KMS-11 (cell line): ENCODE data around the gene VSIG8.

Source experiments
- H2AFZ ChIP-seq: fragments of 200-600 bp; sonication (generic); 2 replicates; pipeline ENCODE4 v1.6.1; 2016; ENCODE audit warnings: antibody characterized with exemption, mixed run types, low read depth
- H3K27ac ChIP-seq: fragments of 200-600 bp; sonication (generic); 2 replicates; pipeline ENCODE4 v1.6.1; 2016; ENCODE audit warnings: mild to moderate bottlenecking, mixed run types
- H3K27me3 ChIP-seq: fragments of 200-600 bp; sonication (generic); 2 replicates; pipeline ENCODE4 v1.6.1; 2017; ENCODE audit warnings: mild to moderate bottlenecking, low read depth, mixed run types, moderate library complexity; ENCODE audit not compliant: insufficient read depth
- H3K36me3 ChIP-seq: fragments of 200-600 bp; sonication (generic); 2 replicates; pipeline ENCODE4 v1.6.1; 2017; ENCODE audit warnings: mild to moderate bottlenecking, mixed run types; ENCODE audit not compliant: insufficient read depth
- H3K4me1 ChIP-seq: fragments of 200-600 bp; sonication (generic); 2 replicates; pipeline ENCODE4 v1.6.1; 2016; ENCODE audit warnings: mild to moderate bottlenecking, low read depth, mixed run types; ENCODE audit not compliant: poor library complexity, severe bottlenecking
- H3K4me2 ChIP-seq: fragments of 200-600 bp; sonication (generic); 2 replicates; pipeline ENCODE4 v1.7.0; 2016; ENCODE audit warnings: mild to moderate bottlenecking, mixed run types
- H3K4me3 ChIP-seq: fragments of 200-600 bp; sonication (generic); IDR thresholded peaks from 2 replicates; pipeline ENCODE4 v1.6.1; 2017; ENCODE audit warnings: low read depth, low read length, mixed read lengths; ENCODE audit not compliant: insufficient read depth
- H3K79me2 ChIP-seq: fragments of 200-600 bp; sonication (generic); 2 replicates; pipeline ENCODE4 v1.6.1; 2016; ENCODE audit warnings: low read depth, mixed run types; ENCODE audit not compliant: insufficient read depth
- H3K9ac ChIP-seq: fragments of 200-600 bp; sonication (generic); 2 replicates; pipeline ENCODE4 v1.6.1; 2016; ENCODE audit warnings: mild to moderate bottlenecking, mixed run types
- H4K20me1 ChIP-seq: fragments of 200-600 bp; sonication (generic); 2 replicates; pipeline ENCODE4 v1.6.1; 2016; ENCODE audit warnings: mild to moderate bottlenecking, mixed run types; ENCODE audit not compliant: insufficient read depth
- CTCF ChIP-seq: fragments of 200-600 bp; sonication (generic); conservative IDR thresholded peaks from 2 replicates; pipeline ENCODE4 v1.6.1; 2017; ENCODE audit warnings: low read depth, mild to moderate bottlenecking, antibody characterized with exemption, low read length, moderate library complexity, mixed read lengths

The VSIG8 gene

GRCh38 chr1:159829273-159829634, 33.2 kb downstream of the VSIG8 start:
- no peak overlapping the region for H3K9ac ChIP-seq
- no peak overlapping the region for H3K4me3 ChIP-seq
- H3K4me2 ChIP-seq = no peak overlapping the region
- TF ChIP-seq CTCF = no peak
- no peak overlapping the region for H3K27ac ChIP-seq
- peaks cover 4% of the 10 kb centered on the region for H3K4me1 ChIP-seq
- H2AFZ ChIP-seq = no peak overlapping the region
- no peaks in the 10 kb centered on the region for H3K27me3 ChIP-seq
- no peaks in the 10 kb centered on the region for H4K20me1 ChIP-seq
- H3K36me3 ChIP-seq = no peaks in the 10 kb centered on the region
- H3K79me2 ChIP-seq = no peaks in the 10 kb centered on the region

- Histone ChIP-seq H3K9ac (no peak overlapping the region), H3K4me3 (no peak overlapping the region), H2AFZ (no peak overlapping the region), H3K27me3 (no peaks in the 10 kb centered on the region), H3K27ac (no peak overlapping the region), H3K4me2 (no peak overlapping the region), H3K36me3 (no peaks in the 10 kb centered on the region), H3K4me1 (peaks cover 4% of the 10 kb centered on the region), H4K20me1 (no peaks in the 10 kb centered on the region), H3K79me2 (no peaks in the 10 kb centered on the region)
- TF ChIP-seq CTCF = no peak
Observed at GRCh38 chr1:159828581-159829272, 33.7 kb downstream of the VSIG8 start.

- Histone ChIP-seq H3K9ac (no peak overlapping the region), H2AFZ (no peak overlapping the region), H3K4me2 (no peak overlapping the region), H3K4me1 (peaks cover 4% of the 10 kb centered on the region), H3K79me2 (no peaks in the 10 kb centered on the region), H3K36me3 (no peaks in the 10 kb centered on the region), H3K27me3 (no peaks in the 10 kb centered on the region), H3K4me3 (no peak overlapping the region), H3K27ac (no peak overlapping the region), H4K20me1 (no peaks in the 10 kb centered on the region)
- TF ChIP-seq CTCF = no peak
Observed at GRCh38 chr1:159828176-159828575, 34.3 kb downstream of the VSIG8 start.

- no peak overlapping the region for H3K9ac ChIP-seq
- H3K4me1 ChIP-seq = peaks cover 4% of the 10 kb centered on the region
- no peak overlapping the region for H3K4me3 ChIP-seq
- H3K36me3 ChIP-seq = no peaks in the 10 kb centered on the region
- no peak overlapping the region for H2AFZ ChIP-seq
- no peaks in the 10 kb centered on the region for H3K27me3 ChIP-seq
- no peak overlapping the region for H3K27ac ChIP-seq
- no peak for TF ChIP-seq CTCF
- no peaks in the 10 kb centered on the region for H3K79me2 ChIP-seq
- no peak overlapping the region for H3K4me2 ChIP-seq
- H4K20me1 ChIP-seq = no peaks in the 10 kb centered on the region
Observed at GRCh38 chr1:159827549-159827948, 34.9 kb downstream of the VSIG8 start.
